Heart left ventricle (tissue), 16 donors: ENCODE data around the gene GRK3. TPM values are rescaled to one million over a fixed set of nuclear protein-coding genes. Genes with fewer than 3 reads are reported as not detected.
"Not testable (repeated sequence)": the region's sequence is repeated elsewhere in the genome, so short reads cannot be mapped to it uniquely, and the experiment has no call there.

Experiments
- ATAC-seq, 4 donors: fragments of 200-7000 bp; cut with Tn5 transposase; one replicate each; pipeline ENCODE4 v1.9.1; 2020 to 2022; ENCODE audit warnings: moderate library complexity in 4 of 4, mild to moderate bottlenecking in 3 of 4, moderate number of reproducible peaks in 1 of 4
- DNase-seq, 5 donors: peaks; one replicate each; pipeline ENCODE4 v3.0.0-alpha.2; 2020
- H3K27ac ChIP-seq, 12 donors: fragments of 200-600 bp; sonication (generic) in 4 of 12; one replicate each; pipeline versions ENCODE4 v1.5.0 to v1.8.0; 2016 to 2022; ENCODE audit warnings: mild to moderate bottlenecking in 2 of 12
- H3K27me3 ChIP-seq, 9 donors: fragments of 200-600 bp; sonication (generic) in 2 of 9; one replicate each; pipeline versions ENCODE4 v1.5.1 to v1.8.0; 2016 to 2022; ENCODE audit warnings: mild to moderate bottlenecking in 3 of 9
- H3K36me3 ChIP-seq, 9 donors: fragments of 200-600 bp; sonication (generic) in 2 of 9; one replicate each; pipeline versions ENCODE4 v1.5.0 to v1.8.0; 2018 to 2022; ENCODE audit warnings: mild to moderate bottlenecking in 2 of 9
- H3K4me1 ChIP-seq, 12 donors: fragments of 200-600 bp; sonication (generic) in 4 of 12; one replicate each; pipeline versions ENCODE4 v1.5.0 to v1.8.0; 2016 to 2022; ENCODE audit warnings: mild to moderate bottlenecking in 3 of 12
- H3K4me3 ChIP-seq, 12 donors: fragments of 200-600 bp; sonication (generic) in 4 of 12; one replicate each; pipeline versions ENCODE4 v1.5.0 to v1.8.0; 2017 to 2022; ENCODE audit warnings: mild to moderate bottlenecking in 9 of 12, moderate library complexity in 4 of 12
- H3K9me3 ChIP-seq, 12 donors: fragments of 200-600 bp; sonication (generic) in 4 of 12; one replicate each; pipeline versions ENCODE4 v1.5.0 to v1.8.0; 2016 to 2022; ENCODE audit warnings: mild to moderate bottlenecking in 1 of 12
- CTCF ChIP-seq, 12 donors: fragments of 200-600 bp; sonication (generic) in 4 of 12; IDR thresholded peaks; one replicate each; pipeline versions ENCODE4 v1.5.0 to v1.8.0; 2018 to 2022; ENCODE audit warnings: antibody characterized with exemption in 12 of 12, mild to moderate bottlenecking in 5 of 12
- POLR2A ChIP-seq, 2 donors: fragments of 450-650 bp; IDR thresholded peaks; one replicate each; pipeline ENCODE4 v1.6.1; 2017; ENCODE audit warnings: antibody characterized with exemption in 2 of 2, mild to moderate bottlenecking in 2 of 2, moderate library complexity in 2 of 2
- WGBS, 4 donors: extraction: QIAGEN DNeasy Blood & Tissue Kit in 2 of 4; methylation state at CpG; one replicate each; pipeline versions ENCODE4 v1.1.5 to v1.1.7; 2013 to 2018; 5-methylcytosine and 5-hydroxymethylcytosine counted together
- intact Hi-C, 10 donors: fragments of 100-400 bp; cut with DNase I; formaldehyde crosslinking; loops; one replicate each; pipeline versions ENCODE4 v1.11.1 to v1.14.2; 2022
- polyA plus RNA-seq, 2 donors: library from polyadenylated mRNA; stranded (reverse); fragments of 200-250 nt; gene quantifications; one replicate each; pipeline ENCODE4 v1.2.3, GENCODE V29; 2013
- total RNA-seq, 9 donors: library from RNA; depleted of rRNA in 2 of 9; stranded (reverse); fragments of >200 nt in 2 of 9; fragmentation: NEBNext Ultra II Directional in 3 of 9; extraction: Animal tissue kit (Norgen Biotek cat#: 25700) in 3 of 9; gene quantifications; one replicate each; pipeline versions ENCODE4 v1.1.0 to v1.2.4, GENCODE V29; 2016 to 2023
- donor health status: ischemic (EF 13 %, LVEDD 7.1; RV severe dilation, severe dysfunction).
- donor health status: healthy with polysubstance abuse.
- donor health status: DM: no; HTN: yes; CAD: no.
- donor health status: DM: no; HTN: no; CAD: no.
- donor health status: ischemic (EF 25% LVEDD 6.9; RV normal size, moderate dysfunction).
- donor health status: ischemic (EF 25% LVEDD 5.7; RV mildly dilated, moderate dysfunction).
- donor health status: healthy.
- donor health status: DM: yes; HTN: yes; CAD: no.
- donor health status: ischemic (EF 35%, LVEDD 5.7; RV mildly dilated, moderate dysfunction).
- donor health status: nonischemic (EF 11% LVEDD 7.7; RV severe dilation, severe dysfunction).
- donor health status: DM: yes; HTN: yes; CAD: no.
- donor health status: PGD.
- donor health status: ischemic (EF 29% LVEDD 5.4; RV normal size, mild dysfunction).
- donor health status: nonischemic (EF 23%, LVEDD 6.1; RV moderate dilation, normal function).

The GRK3 gene
- total and polyA plus RNA-seq, 11 donors = 1.1 to 16.2 (median 5.9) TPM

DNA sequence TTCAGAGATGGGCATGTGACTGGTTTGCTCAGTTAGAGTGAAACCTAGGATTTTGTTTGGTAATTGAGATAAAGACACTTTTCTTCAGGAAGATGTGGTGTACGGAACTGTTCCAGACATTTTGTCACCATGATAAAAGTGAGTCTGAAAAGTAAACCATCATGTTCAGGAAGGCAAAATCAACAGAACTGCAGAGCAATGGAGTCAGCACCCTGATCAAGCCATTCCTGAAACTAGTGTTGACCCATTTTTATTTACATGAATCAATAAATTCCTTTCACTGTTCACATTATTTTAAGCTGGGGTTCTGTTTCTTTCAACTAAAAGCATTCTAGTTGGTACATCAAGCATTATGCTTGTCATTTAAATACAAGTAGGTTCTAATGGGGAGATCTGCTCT lies 35.4 kb upstream of the GRK3 start:
- WGBS, 4 donors = 74 to 87% (median 80%) methylated on average over 1 of the region's 1 CpG
- ATAC-seq, DNase-seq, H3K4me1 ChIP-seq, H3K27ac ChIP-seq, intact Hi-C loops, H3K4me3 ChIP-seq, H3K36me3 ChIP-seq, H3K27me3 ChIP-seq: not testable (repeated sequence)
- peaks cover 0 to 15% (median 9%) of the 10 kb centered on the region in 12 donors for H3K9me3 ChIP-seq

DNA sequence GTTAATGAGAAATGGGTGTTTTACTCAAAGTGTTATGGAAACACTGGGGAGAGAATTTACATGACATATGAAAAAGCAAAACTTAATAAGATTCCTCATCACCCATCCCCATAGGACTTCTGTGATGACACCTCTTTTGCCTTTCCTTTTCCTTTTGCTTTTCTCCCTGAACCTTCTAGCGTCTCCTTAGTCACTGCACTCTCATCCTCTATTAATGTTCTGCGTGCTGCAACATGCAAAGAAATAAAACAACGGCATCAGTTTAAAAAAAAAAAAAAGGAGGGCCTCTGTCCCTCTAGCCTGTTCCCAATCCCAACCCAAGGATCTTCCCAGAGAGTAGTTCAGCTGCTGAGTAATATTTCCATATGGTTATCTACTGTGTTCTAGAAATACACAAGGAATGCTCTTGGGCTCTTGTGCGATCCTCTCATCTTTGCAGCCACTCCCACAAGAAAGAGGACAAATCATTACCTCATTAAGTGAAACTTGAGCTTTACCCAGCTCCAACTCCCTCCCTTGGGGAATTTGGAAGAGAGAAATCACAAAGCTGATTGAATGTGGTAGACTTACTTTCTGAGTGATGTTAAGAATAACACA lies 34.8 kb upstream of the GRK3 start:
- H3K4me1 ChIP-seq, DNase-seq, H3K36me3 ChIP-seq, H3K27ac ChIP-seq, H3K27me3 ChIP-seq, H3K4me3 ChIP-seq, ATAC-seq, intact Hi-C loops: not testable (repeated sequence)
- H3K9me3 ChIP-seq = peaks cover 0 to 13% (median 8%) of the 10 kb centered on the region in 12 donors
- 77 to 96% (median 91%) methylated on average over 4 of the region's 4 CpGs for WGBS, 4 donors

- ATAC-seq, intact Hi-C loops: not testable (repeated sequence)
- WGBS, 4 donors = 91 to 98% (median 97%) methylated on average over 3 to 4 of the region's 4 CpGs
Observed at GRCh38 chr22:25531677-25532076, 32.8 kb upstream of the GRK3 start.

DNA sequence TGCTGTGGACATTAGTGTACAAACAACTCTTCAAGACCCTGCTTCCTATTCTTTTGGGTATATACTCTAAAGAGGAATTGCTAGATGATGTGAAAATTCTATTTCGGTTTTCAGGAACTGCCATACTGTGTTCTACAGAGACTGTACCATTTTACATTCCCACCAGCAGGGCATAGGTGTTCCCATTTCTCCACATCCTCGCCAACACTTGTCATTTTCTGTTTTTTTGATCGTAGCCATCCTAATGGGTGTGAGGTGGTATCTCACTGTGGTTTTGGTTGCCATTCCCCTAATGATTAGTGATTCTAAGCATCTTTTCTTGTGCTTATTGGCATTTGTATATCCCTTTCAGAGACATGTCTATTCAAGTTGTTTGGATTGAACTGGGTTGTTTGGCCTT lies 29.8 kb upstream of the GRK3 start:
- H3K27ac ChIP-seq = no peak overlapping the region
- H3K4me1 ChIP-seq = peaks cover 0 to 12% (median 0%) of the 10 kb centered on the region in 12 donors
- H3K9me3 ChIP-seq = peaks cover 0 to 4% (median 0%) of the 10 kb centered on the region in 12 donors
- DNase-seq (no peak), ATAC-seq (no peak)
- no peaks in the 10 kb centered on the region for H3K36me3 ChIP-seq
- H3K4me3 ChIP-seq = no peak overlapping the region
- H3K27me3 ChIP-seq = no peaks in the 10 kb centered on the region
- WGBS, 4 donors = 94 to 96% (median 94%) methylated on average over 3 of the region's 3 CpGs
- intact Hi-C loops = loop anchor here in 1 of 10 donors (5.0 kb wide), 1 partner anchor 47 kb away; no protein-coding TSS in a partner anchor
- TF ChIP-seq POLR2A (IDR thresholded peaks at IDR 0.05) (no peak), CTCF (IDR thresholded peaks at IDR 0.05) (no peak)

More at GRCh38 chr22:25531677-25532076, 32.8 kb upstream of the GRK3 start:
- not testable (repeated sequence) for H3K27ac ChIP-seq, H3K4me1 ChIP-seq, H3K36me3 ChIP-seq, DNase-seq, H3K9me3 ChIP-seq, H3K27me3 ChIP-seq, H3K4me3 ChIP-seq

DNA sequence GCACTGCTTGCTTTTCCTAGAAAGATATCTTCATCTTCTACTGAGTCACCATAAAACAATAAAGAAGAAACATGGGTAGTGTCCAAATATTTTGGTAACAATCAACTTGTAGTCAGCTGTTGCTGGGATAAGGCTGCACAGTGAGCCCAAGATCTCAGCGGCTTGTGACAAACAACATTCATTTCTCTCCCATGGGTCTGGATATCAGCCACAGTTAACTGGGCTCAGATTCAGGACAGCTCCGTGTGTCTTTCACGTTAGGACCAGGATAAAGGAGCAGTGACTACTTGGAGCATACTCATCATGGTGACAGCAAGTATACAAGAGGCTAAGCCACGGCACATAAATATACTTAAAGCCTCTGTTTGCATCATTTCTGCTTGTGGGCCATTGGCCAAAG lies 27.9 kb upstream of the GRK3 start:
- 17 to 27% (median 23%) methylated on average over 4 of the region's 4 CpGs for WGBS, 4 donors
- no peak overlapping the region for H3K4me3 ChIP-seq
- peak overlapping the region in 1 of 12 donors; percentile 18 for H3K27ac ChIP-seq
- no peaks in the 10 kb centered on the region for H3K27me3 ChIP-seq
- TF ChIP-seq POLR2A (IDR thresholded peaks at IDR 0.05) = no peak
- no peak for TF ChIP-seq CTCF (IDR thresholded peaks at IDR 0.05)
- ATAC-seq (peak; percentile 73 to 89 (median 81)), DNase-seq (peak in 1 of 5 donors; percentile 46)
- H3K4me1 ChIP-seq = peaks cover 0 to 12% (median 0%) of the 10 kb centered on the region in 12 donors
- peaks cover 0 to 7% (median 0%) of the 10 kb centered on the region in 12 donors for H3K9me3 ChIP-seq
- intact Hi-C loops = loop anchor here in 1 of 10 donors (5.0 kb wide), 1 partner anchor 49 kb away; no protein-coding TSS in a partner anchor
- H3K36me3 ChIP-seq = no peaks in the 10 kb centered on the region
